A673 (cell line): ENCODE results near the gene CDCA7L.

ENCODE experiments used
- EZH2 ChIP-seq: fragments of 200-600 bp; sonication (generic); IDR thresholded peaks from 2 replicates; pipeline ENCODE4 v1.6.1; 2017; ENCODE audit warnings: borderline replicate concordance, low read depth, mild to moderate bottlenecking, mixed read lengths, antibody characterized with exemption, low read length; ENCODE audit not compliant: poor library complexity, severe bottlenecking
- TF ChIP-seq, protein P1 (sequence below): fragments of 300-800, 200-600 bp; sonication (generic); conservative IDR thresholded peaks from 2 replicates; pipeline ENCODE4 v1.5.1; 2017; ENCODE audit warnings: low read depth, mild to moderate bottlenecking, antibody characterized with exemption, low read length, moderate library complexity, mixed read lengths

DNA sequence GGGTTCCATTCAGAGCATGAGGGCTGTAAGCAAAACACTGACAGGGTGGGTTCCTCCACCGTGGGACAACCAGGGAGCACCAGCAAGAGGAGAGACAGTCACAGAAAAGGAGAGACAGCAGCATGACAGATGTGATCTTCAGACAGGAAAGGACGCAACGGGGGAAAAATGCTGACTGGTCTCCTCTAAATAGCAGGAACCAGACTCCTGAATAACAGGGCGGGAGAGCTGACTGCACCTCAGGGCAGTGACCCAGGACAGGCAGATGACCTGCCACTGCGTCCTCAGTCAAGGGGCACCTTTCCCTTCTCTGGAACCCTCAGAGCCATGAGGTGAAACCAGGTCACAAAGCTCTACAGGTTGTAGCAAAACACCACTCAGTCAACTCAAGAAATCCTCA lies 37.0 kb downstream of the CDCA7L start:
- TF ChIP-seq, protein P1, sequence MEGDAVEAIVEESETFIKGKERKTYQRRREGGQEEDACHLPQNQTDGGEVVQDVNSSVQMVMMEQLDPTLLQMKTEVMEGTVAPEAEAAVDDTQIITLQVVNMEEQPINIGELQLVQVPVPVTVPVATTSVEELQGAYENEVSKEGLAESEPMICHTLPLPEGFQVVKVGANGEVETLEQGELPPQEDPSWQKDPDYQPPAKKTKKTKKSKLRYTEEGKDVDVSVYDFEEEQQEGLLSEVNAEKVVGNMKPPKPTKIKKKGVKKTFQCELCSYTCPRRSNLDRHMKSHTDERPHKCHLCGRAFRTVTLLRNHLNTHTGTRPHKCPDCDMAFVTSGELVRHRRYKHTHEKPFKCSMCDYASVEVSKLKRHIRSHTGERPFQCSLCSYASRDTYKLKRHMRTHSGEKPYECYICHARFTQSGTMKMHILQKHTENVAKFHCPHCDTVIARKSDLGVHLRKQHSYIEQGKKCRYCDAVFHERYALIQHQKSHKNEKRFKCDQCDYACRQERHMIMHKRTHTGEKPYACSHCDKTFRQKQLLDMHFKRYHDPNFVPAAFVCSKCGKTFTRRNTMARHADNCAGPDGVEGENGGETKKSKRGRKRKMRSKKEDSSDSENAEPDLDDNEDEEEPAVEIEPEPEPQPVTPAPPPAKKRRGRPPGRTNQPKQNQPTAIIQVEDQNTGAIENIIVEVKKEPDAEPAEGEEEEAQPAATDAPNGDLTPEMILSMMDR, result no peak
- no peak for TF ChIP-seq EZH2
